Activated CD8-positive, alpha-beta memory T cell treated with anti-CD3 and anti-CD28 coated beads, Interleukin-2, amount 50 U/mL, for 24 hours (primary cell): ENCODE data around the gene USP20.
"Not testable (repeated sequence)": the region's sequence is repeated elsewhere in the genome, so short reads cannot be mapped to it uniquely, and the experiment has no call there.

Experiments
- DNase-seq: peaks from one replicate; pipeline ENCODE4 v3.0.0-alpha.2; 2020; ENCODE audit errors: extremely low read depth

Gene USP20

DNA sequence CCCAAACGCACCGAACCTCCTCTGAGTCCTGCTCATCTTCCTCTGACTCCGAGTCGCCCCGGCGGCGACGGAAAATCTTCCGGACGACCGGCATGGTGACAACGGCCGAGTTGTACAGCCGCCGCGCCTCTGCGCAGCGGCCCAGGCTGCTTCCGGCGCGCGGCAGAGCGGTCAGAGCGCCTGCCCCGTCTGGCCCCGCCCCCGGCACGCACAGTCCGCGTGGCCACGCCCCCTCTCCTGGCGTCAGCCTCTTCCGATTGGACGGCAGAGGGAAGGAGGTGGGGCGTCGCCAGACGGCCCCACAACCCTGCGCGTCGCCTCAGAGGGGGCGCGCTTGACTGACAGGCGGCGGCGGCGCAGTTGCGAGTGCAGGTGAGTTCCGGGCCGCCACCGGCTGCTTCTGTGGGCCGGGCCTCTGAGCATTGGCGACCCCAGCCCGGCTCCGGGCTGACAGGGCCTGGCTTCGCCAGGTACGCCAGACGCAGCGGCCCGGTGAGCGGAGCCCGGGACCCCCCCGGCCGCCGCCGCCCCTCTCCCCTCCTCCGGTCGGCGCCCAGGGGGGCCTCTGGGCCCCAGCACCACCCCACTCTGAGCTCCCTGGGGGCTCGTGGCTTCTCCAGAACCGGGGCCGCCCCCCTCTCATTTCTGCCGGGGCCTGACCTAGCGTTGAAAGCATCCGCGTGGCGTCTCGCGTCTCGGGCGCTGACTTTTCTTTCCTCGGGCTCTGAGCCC, at the start of gene USP20, which contains the start of gene C9orf78:
Gene USP20, plus strand, starts transcription at position 331 of the 732 bp plus-strand sequence. CDS start 17,098 bp downstream, outside the sequence.
Gene C9orf78, minus strand, starts transcription at position 148 of the 732 bp plus-strand sequence. Its CDS starts 54 bp downstream, at position 94.
- DNase-seq = peak; percentile 87

- no peak for DNase-seq
Observed at GRCh38 chr9:129785866-129786265, 49.4 kb upstream of the USP20 start.

DNA sequence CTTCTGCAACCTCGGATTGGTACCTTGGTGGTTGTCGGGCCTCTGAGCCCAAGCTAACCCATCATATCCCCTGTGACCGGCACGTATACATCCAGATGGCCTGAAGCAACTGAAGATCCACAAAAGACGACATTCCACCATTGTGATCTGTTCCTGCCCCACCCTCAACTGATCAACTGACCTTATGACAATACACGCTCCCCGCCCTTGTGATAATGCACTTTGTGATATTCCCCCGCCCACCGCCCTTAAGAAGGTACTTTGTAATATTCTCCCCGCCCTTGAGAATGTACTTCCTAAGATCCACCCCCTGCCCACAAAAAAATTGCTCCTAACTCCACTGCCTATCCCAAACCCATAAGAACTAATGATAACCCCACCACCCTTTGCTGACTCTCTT, 48.8 kb upstream of the USP20 start:
- no peak for DNase-seq

DNA sequence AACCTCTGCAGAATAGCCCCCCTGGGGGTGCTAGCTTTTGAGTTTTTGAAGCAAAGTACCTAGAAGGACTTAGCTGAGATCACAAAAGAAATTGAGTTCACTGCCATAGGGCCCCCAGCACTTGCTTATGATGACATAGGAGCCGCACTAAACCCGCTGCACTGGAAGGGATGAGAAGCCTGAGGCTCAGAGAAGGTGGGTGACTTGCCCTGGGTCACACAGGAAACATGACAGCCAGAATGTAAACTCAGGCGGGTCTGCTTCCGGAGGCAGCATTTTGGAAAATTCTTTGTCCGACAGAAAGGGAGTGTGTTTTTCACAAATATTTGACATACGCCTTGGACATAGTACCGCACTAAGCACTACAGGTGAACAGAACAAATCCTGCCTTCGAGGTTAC, 40.7 kb upstream of the USP20 start:
- DNase-seq = no peak

DNA sequence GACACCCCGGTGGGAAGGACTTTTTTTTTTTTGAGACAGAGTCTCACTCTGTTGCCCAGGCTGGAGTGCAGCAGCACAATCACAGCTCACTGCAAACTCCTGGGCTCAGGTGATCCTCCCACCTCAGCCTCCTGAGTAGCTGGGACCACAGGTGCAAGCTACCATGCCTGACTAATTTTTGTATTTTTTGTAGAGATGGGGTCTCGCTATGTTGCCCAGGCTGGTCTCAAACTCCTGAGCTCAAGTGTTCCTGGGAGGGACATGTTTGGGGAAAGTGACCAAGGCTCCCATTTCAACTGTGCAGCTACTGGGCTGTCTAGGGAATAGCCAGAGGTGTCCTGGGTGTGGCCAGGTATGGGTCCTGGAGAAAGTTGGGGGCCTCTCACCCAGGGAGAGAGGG, 39.2 kb upstream of the USP20 start:
- not testable (repeated sequence) for DNase-seq

DNA sequence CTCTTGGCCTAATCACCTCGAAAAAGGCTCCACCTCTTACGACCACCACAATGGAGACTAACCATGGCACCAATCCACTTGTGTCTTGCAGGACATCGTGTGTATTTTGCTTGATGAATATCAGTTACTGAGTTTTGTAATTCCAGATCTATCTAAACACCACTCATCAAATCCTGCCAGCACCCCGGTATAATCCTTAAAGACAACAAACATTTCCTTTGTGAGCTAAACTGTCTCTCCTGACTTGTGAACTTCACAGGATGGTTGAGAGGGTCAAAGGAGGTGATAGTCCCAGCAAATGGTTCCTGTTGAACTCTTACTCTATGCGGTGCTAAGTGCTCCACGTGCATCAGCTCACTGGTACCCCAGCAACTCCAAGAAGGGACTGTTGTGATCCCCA, 36.3 kb upstream of the USP20 start:
- DNase-seq = no peak

DNA sequence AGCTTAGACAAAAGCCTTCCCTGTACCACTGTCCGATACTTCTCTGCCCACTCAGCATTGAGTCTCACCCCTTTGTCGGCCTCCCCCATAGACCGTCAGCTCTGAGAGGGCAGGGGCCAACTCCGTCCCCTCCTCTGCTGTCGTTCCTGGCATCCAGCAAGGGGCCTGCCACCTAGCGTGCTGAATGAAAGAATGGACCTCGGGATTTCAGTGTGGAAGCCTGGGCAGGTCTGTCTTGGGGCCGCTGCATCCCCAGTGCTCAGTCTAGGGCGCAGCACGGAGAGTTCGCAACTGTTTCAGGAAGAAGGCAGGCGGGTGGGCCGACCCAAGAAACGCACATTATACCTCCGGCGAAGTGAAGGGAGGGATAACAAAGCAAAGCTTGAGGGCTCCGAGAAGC, 33.8 kb upstream of the USP20 start:
- DNase-seq = no peak

DNA sequence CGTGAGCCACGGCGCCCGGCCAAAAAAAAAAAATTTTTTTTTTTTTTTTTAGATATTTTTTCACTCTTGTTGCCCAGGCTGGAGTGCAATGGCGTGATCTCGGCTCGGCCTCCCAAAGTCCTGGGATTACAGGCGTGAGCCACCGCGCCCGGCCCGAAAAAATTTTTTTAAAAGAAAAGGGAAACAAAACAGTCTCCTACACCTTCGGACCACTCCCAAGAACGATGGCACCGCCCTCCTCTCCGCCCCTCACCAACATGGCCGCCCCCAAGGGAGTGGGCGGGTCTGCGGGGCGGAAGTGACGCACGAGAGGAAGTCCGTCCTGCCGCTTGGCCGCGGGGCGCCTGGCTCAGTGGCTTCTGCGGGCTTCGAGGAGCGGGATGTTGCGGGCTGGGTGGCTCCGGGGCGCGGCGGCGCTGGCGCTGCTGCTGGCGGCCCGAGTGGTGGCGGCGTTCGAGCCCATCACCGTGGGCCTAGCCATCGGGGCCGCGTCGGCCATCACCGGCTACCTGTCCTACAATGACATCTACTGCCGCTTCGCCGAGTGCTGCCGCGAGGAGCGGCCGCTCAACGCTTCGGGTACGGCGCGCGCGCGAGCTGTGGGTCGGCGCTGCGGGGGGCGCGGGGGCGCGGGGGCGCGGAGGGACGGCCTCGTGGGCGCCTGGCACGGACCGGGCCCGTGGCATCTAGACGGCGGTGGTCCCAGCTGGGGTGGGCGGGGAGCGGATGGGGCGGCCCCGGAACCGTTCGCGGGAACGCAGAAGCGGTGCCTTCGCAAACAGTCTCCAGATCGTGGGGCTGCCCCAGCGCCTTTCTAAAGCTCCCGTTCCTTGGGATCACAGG, 32.2 kb upstream of the USP20 start, which contains the start of gene TOR1B:
Gene TOR1B, plus strand, starts transcription at position 352 of the 843 bp plus-strand sequence. Its CDS starts 29 bp downstream, at position 381.
- peak; percentile 81 for DNase-seq

DNA sequence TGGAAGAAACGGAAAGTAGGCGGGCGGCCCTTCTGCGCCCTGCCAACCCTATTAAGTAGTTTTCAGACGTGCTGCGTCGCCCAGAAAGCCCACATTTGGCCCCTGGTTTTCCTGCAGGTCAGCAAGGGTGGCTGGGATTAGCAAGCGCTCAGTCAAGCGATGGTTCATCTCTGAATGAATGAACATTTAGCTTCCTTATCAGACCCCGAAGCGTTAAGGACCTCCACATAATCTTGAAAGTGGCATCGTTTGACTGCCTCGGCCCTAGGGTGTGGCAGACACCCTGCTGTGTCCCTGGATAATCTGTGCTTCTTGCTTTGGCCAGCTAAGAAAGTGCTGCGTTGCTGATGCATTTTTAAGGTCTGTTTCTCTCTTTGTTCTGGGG, 31.6 kb upstream of the USP20 start:
- DNase-seq = no peak

GRCh38 chr9:129806061-129806460, 29.2 kb upstream of the USP20 start:
- DNase-seq = no peak

DNA sequence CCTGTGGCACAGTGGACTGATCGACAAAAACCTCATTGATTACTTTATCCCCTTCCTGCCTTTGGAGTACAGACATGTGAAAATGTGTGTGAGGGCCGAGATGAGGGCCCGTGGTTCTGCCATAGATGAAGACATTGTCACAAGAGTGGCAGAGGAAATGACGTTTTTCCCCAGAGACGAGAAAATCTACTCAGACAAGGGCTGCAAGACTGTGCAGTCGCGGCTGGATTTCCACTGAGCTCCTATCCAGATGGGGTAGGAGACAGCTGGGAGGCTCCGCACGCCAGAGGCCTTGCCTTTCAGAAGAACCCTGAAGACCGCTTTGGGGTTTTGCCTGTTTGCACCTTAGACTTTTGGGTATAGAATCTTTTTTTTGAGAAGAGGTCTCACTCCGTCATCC, 25.9 kb upstream of the USP20 start:
- no peak for DNase-seq

- no peak for DNase-seq
Observed at GRCh38 chr9:129810116-129810515, 25.1 kb upstream of the USP20 start.

GRCh38 chr9:129810788-129811187, 24.5 kb upstream of the USP20 start:
- DNase-seq = no peak

- DNase-seq = no peak
Observed at GRCh38 chr9:129811967-129812363, 23.3 kb upstream of the USP20 start.

GRCh38 chr9:129812385-129812784, 22.9 kb upstream of the USP20 start:
- no peak for DNase-seq

GRCh38 chr9:129813661-129814060, 21.6 kb upstream of the USP20 start:
- no peak for DNase-seq

DNA sequence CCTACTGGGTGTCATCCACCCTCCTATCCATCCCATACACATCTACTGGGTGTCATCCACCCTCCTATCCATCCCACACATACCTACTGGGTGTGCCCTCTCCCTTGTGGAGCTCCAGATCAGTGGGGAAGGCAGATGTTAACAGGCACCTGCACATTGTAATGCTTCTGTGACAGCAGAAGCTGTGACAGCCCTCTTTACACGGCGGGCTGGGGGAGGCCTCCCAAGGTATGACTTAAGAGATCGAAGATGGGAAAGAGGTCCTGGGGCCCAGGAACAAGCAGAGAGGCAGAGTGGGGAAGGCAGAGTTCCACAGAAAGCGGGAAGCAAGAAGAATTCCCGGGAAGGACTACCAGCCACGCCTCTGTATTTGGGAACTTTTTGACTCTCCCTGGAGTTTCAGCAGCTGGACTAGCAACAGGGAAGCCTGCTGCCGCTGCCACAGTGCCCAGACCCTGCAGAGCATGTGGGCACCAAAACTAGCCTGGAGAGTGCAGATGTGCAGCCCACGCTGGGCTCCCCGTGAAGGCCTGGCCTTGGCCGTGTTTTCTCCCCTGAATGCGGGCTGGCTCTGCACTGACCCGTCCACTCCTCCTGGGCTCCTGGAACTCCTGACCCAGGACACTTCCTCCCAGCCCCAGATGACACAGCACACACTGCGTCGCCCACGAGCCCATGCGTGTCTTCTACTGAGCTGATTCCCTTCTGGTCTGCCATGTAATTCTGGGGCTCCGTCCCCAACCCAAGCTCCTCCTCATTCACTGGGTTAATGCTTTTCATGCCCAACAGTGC, 20.6 kb upstream of the USP20 start:
- DNase-seq = no peak

DNA sequence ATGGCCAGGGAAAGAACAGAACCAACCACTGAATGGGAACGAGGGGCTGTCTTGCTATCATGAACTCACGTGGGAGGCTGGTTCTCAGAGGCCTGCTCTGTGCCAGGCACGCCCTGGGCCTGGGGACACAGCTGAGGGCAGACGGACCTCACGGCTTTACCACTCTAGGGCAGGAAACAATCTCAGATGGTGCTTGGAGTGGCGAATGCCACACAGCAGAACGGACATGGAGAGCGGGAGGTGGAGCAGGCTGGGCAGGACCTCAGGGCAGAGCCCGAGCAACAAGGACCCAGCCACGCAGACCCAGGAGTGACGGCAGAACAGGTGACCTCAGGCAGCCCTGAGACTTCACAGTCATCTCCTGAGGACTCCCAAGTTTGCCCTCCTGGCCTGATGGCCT, 20.0 kb upstream of the USP20 start:
- no peak for DNase-seq

DNA sequence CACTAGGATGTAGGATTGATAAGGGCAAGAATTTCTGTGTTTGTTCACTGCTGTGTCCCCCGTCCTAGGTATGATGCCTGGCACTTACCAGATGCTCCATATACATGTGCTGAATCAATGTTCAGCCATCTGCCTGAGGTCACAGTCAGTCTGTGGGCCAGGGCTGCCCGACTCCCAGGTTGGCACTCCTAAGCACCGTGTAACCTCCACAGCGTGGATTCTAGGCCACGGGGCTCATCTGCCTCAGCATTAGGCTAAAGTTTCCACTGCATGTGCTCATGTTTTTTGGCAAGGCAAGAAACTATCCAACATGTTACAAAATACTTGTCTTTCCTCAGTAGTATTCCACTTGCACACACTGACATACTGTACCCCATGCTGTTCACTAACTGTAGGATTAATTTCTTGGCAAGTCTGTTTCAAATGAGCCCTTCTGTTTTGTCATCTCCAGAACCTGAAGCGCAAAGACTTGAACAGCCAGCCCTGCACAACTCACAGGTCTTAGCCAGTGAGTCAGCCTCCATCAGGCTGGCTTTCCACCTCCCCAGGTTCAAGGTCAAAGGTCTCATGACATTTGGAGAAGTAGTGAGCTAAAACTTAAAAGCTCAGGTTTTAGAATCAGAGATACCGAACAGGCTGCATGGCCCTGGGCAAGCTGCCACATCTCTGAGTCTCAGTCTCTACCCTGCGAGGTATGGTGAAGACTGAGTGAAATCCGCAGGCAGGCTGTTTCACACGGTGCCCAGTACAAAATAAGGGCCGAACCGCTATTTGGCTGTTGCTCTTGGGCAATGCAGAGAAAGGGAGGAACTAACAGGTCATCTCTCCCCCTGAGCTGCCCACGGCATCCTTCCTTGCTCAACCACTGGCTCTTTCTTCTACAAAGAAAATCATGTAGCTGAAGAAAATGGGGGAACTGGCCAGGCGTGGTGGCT, 18.5 kb upstream of the USP20 start:
- no peak for DNase-seq

DNA sequence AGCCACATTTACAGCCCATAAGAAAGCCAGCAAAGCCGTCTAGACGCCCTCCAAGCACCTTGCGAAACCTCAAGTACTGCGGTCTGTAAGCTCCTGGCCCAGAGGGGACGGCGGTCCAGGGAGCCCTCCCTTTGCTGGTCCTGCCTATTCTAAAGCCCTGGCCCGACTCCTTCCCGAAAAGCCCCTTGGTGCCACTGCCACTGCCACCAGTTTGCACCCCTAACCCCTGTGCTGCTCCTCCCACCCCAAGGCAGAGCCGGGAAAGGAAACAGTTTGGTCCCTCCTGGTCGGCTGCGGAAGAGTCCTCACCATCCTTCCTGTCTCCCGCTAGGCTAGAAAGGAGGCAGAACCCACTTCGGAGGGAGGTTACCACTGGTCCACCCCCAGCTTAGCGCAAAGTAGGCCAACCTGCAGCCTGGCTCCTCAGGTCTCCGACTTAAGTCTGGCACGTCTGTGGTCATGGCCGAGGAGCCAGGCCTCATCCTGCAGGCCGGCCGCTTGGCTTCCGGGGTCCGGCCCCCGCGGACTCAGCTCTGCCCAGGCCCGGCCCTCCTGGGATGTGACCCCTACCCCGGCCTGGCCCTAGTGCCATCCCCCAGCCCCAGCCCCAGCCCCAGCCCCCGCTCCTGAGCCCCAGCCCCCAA, 12.2 kb upstream of the USP20 start:
- no peak for DNase-seq
